OCI-LY1 (cell line): Measurements from ENCODE around the gene GPR62.

Experiments used
- H2AFZ ChIP-seq: fragments of 200-600 bp; sonication (generic), shearing (Covaris generic); 2 replicates; pipeline ENCODE4 v1.6.0; 2014; ENCODE audit warnings: antibody characterized with exemption, mild to moderate bottlenecking, low read length
- H3F3A ChIP-seq: fragments of 200-600 bp; sonication (generic), shearing (Covaris generic); 2 replicates; pipeline ENCODE4 v1.6.0; 2014; ENCODE audit warnings: mild to moderate bottlenecking, antibody characterized with exemption, low read length, moderate library complexity; ENCODE audit not compliant: insufficient read depth
- H3K27ac ChIP-seq: fragments of 200-600 bp; sonication (generic); 2 replicates; pipeline ENCODE4 v1.5.1; 2014; ENCODE audit warnings: low read length, mixed run types, mild to moderate bottlenecking, low read depth; ENCODE audit not compliant: poor library complexity, severe bottlenecking
- H3K27me3 ChIP-seq: fragments of 200-600 bp; sonication (generic); 2 replicates; pipeline ENCODE4 v1.6.0; 2014; ENCODE audit warnings: antibody characterized with exemption, mild to moderate bottlenecking, low read length, moderate library complexity; ENCODE audit not compliant: insufficient read depth
- H3K36me3 ChIP-seq: fragments of 200-600 bp; sonication (generic); 2 replicates; pipeline ENCODE4 v1.6.1; 2014; ENCODE audit warnings: mild to moderate bottlenecking, antibody characterized with exemption, low read length, moderate library complexity, mixed read lengths; ENCODE audit not compliant: insufficient read depth
- H3K4me1 ChIP-seq: fragments of 200-600 bp; sonication (generic); 2 replicates; pipeline ENCODE4 v1.5.1; 2014; ENCODE audit warnings: mild to moderate bottlenecking, low read length, moderate library complexity; ENCODE audit not compliant: insufficient read depth, severe bottlenecking
- H3K4me2 ChIP-seq: fragments of 200-600 bp; sonication (generic), shearing (Covaris generic); 2 replicates; pipeline ENCODE4 v1.6.1; 2014; ENCODE audit warnings: low read length
- H3K4me3 ChIP-seq: fragments of 200-600 bp; sonication (generic); 2 replicates; pipeline ENCODE4 v1.5.1; 2014; ENCODE audit warnings: low read length, low read depth, mild to moderate bottlenecking, mixed read lengths; ENCODE audit not compliant: poor library complexity, severe bottlenecking
- H3K79me2 ChIP-seq: fragments of 200-600 bp; shearing (Covaris generic); 2 replicates; pipeline ENCODE4 v1.6.1; 2016; ENCODE audit warnings: mixed run types, low read length, mixed read lengths; ENCODE audit not compliant: insufficient read depth
- H3K9ac ChIP-seq: fragments of 200-600 bp; sonication (generic), shearing (Covaris generic); 2 replicates; pipeline ENCODE4 v1.6.1; 2014; ENCODE audit warnings: mild to moderate bottlenecking, low read length, mixed read lengths
- H3K9me2 ChIP-seq: fragments of 200-600 bp; sonication (generic), shearing (Covaris generic); 2 replicates; pipeline ENCODE4 v1.6.1; 2014; ENCODE audit warnings: low read depth, mild to moderate bottlenecking, low read length, mixed read lengths
- H3K9me3 ChIP-seq: fragments of 200-600 bp; shearing (Covaris generic); 2 replicates; pipeline ENCODE4 v1.6.1; 2014; ENCODE audit warnings: low read length, mixed read lengths
- H4K20me1 ChIP-seq: fragments of 200-600 bp; sonication (generic), shearing (Covaris generic); 2 replicates; pipeline ENCODE4 v1.6.0; 2016; ENCODE audit warnings: mild to moderate bottlenecking, low read length; ENCODE audit not compliant: insufficient read depth
- CTCF ChIP-seq: fragments of 200-600 bp; sonication (generic), shearing (Covaris generic); IDR thresholded peaks from 2 replicates; pipeline ENCODE4 v1.5.1; 2017; ENCODE audit warnings: mild to moderate bottlenecking, antibody characterized with exemption, low read length, moderate library complexity, mixed read lengths
- EZH2 ChIP-seq: fragments of 200-600 bp; sonication (generic), shearing (Covaris generic); IDR thresholded peaks from 2 replicates; pipeline ENCODE4 v1.8.0; 2017; ENCODE audit warnings: borderline replicate concordance, mixed run types, mild to moderate bottlenecking, antibody characterized with exemption, low read length, moderate library complexity, mixed read lengths

The GPR62 gene

DNA sequence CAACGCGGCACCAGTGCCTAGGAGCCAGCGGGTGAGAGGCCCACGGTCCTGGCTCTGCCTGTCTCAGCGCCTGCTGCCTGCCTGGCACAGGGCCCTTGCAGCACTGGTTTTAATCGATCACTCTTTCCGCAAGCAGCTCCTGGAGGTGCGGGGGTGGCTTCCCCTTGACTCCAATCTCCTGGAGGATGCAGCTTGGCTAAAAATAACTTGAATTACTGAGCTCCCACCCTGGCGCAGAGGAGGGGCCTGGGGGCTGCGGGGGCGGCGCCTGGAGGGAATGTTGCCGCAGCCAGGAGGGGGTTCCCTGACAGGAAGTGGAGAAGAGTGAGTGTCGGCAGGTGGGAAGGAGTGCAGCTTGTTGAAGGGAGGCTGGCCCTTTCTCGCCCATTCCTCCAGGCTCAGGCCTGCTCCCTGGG lies 50.4 kb downstream of the GPR62 start:
- no peak overlapping the region for H3K4me2 ChIP-seq
- no peak overlapping the region for H3K4me3 ChIP-seq
- no peak overlapping the region for H3K27ac ChIP-seq
- no peaks in the 10 kb centered on the region for H3K9me3 ChIP-seq
- no peaks in the 10 kb centered on the region for H3K9me2 ChIP-seq
- no peak overlapping the region for H2AFZ ChIP-seq
- H4K20me1 ChIP-seq = no peaks in the 10 kb centered on the region
- no peak overlapping the region for H3K9ac ChIP-seq
- no peaks in the 10 kb centered on the region for H3F3A ChIP-seq
- no peaks in the 10 kb centered on the region for H3K79me2 ChIP-seq
- no peaks in the 10 kb centered on the region for H3K36me3 ChIP-seq
- H3K4me1 ChIP-seq = no peaks in the 10 kb centered on the region
- H3K27me3 ChIP-seq = 0 out of 2 replicates have a peak, but pooled peaks cover 7% of the 10 kb centered on the region
- TF ChIP-seq CTCF (no peak), EZH2 (no peak)

GRCh38 chr3:52006017-52006819 lies 51.0 kb downstream of the GPR62 start:
- Histone ChIP-seq H2AFZ (no peak overlapping the region), H3K27ac (no peak overlapping the region), H3K4me3 (no peak overlapping the region)

DNA sequence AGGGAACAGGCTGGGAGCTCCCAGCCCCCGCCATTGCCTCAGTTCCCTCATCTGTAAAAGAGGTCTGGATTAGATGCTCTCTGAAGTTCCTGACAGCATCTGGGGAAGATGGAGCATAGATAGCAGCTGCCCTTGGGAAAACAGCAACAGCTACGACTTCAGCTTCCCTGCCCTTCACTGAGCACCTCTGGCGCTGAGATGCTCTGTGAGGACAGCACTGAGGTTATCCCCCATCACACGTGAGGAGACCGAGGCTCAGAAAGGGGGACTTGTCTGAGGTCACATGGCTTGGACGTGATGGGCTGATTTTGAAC lies 51.6 kb downstream of the GPR62 start:
- H4K20me1 ChIP-seq = no peaks in the 10 kb centered on the region
- H3K36me3 ChIP-seq = no peaks in the 10 kb centered on the region
- H3F3A ChIP-seq = no peaks in the 10 kb centered on the region
- H3K9ac ChIP-seq = no peak overlapping the region
- no peak for TF ChIP-seq CTCF
- TF ChIP-seq EZH2 = no peak
- H3K9me3 ChIP-seq = no peaks in the 10 kb centered on the region
- H3K27ac ChIP-seq = no peak overlapping the region
- no peak overlapping the region for H2AFZ ChIP-seq
- H3K4me1 ChIP-seq = no peaks in the 10 kb centered on the region
- H3K4me3 ChIP-seq = no peak overlapping the region
- no peaks in the 10 kb centered on the region for H3K9me2 ChIP-seq
- H3K4me2 ChIP-seq = no peak overlapping the region
- 0 out of 2 replicates have a peak, but pooled peaks cover 7% of the 10 kb centered on the region for H3K27me3 ChIP-seq
- no peaks in the 10 kb centered on the region for H3K79me2 ChIP-seq

More at GRCh38 chr3:52006017-52006819, 51.0 kb downstream of the GPR62 start:
- Histone ChIP-seq H3K79me2 (no peaks in the 10 kb centered on the region), H3K9me2 (no peaks in the 10 kb centered on the region), H3F3A (no peaks in the 10 kb centered on the region), H3K9me3 (no peaks in the 10 kb centered on the region), H4K20me1 (no peaks in the 10 kb centered on the region), H3K36me3 (no peaks in the 10 kb centered on the region), H3K9ac (no peak overlapping the region), H3K4me2 (no peak overlapping the region), H3K4me1 (no peaks in the 10 kb centered on the region), H3K27me3 (0 out of 2 replicates have a peak, but pooled peaks cover 7% of the 10 kb centered on the region)
- TF ChIP-seq EZH2 (no peak), CTCF (no peak)
